Measurements from ENCODE around the gene ADA.

- TF ChIP-seq CTCF (IDR thresholded peaks at IDR 0.05) (no peak), POLR2A (IDR thresholded peaks at IDR 0.05) (no peak), POLR2AphosphoS5 (IDR thresholded peaks at IDR 0.05; ENCODE audit: insufficient read depth in 1 of 2, low read depth in 1 of 2) (no peak)
These were observed 36.2 kb downstream of the ADA start for GRCh38 chr20:44615169-44615791.
